GM21390 (cell line): ENCODE measurements around the gene HAND2.
A peak's percentile ranks its signal among the peaks of the same experiment; 100 is the strongest.

ENCODE experiments used
- ATAC-seq: cut with Tn5 transposase; IDR thresholded peaks from one replicate; pipeline ENCODE4 v1.9.1; 2021; ENCODE audit not compliant: unreplicated experiment

HAND2 gene

GRCh38 chr4:173503330-173504180 is 26.5 kb downstream of the HAND2 start:
- ATAC-seq, result no peak

- no peak for ATAC-seq
Observed at GRCh38 chr4:173502282-173502681, 27.7 kb downstream of the HAND2 start.

DNA sequence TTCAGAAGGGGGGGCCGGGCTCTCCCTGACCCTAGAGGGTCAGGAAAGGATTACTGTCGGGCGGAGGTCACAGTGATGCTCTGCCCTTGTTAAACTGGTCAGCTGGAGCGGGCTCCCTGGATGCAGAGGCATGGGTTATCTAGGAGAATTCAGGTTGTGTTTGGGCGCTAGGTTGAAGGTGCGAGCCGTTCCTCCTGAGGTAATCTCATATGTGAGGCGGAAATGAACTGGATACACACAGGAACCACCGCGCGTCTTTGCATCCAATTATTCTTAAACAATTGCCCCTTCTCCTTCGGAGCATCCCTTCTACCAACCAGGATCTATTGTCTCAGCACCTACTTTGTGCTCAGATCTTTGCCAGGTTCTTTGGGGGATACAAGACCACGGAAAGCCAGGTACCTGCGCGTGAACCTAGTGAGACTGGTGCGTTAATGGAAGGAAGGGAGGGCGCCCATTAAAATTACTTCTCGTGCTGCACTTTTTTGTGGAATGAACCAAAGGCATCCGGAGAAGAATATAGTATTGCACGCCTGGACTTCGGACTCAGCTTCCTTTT is 28.4 kb downstream of the HAND2 start:
- no peak for ATAC-seq

- no peak for ATAC-seq
Observed at GRCh38 chr4:173500841-173501591, 29.0 kb downstream of the HAND2 start.

DNA sequence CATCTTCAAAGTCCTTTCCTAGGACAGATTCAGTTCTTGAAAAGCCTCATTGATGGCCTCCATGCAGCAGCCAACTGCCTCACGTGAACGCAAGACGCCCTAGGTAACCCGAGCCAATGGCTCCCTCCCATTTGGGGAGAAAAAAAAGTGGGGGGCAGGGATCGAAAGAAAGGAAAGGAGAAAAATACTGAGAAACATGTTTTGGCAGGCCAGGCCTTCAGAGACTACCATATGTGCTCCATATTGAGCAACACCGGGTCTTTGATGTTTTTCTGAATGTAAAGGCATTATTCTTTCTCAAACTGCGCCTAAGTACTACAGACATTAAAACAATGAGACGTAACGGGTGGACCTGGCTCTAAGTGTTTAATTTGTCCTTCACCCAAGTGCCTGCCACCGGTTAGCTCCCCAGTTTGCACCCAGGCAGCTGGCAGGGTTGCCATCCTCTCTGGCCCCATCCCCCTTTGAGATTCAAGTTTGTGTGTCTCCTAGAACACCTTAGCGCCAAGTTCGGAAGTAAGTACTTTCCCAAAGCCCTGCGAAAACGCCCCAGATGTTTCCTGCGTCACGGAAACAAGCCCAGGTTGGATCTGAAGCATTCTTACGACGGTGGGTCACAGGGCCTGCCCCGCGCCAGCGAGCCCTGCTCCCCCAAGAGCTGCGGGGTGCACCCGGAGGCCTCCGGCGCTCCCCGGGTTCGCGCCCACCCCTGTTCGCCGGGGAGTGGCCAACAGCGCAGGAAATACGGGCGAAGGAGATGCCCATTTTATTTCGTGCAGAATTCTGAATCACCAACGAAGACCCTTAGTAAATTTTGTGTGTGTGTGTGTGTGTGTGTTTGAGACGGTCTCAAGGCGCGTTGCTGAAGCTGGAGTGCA is 30.1 kb downstream of the HAND2 start:
- no peak for ATAC-seq

GRCh38 chr4:173498771-173499170 is 31.3 kb downstream of the HAND2 start:
- ATAC-seq, result no peak

DNA sequence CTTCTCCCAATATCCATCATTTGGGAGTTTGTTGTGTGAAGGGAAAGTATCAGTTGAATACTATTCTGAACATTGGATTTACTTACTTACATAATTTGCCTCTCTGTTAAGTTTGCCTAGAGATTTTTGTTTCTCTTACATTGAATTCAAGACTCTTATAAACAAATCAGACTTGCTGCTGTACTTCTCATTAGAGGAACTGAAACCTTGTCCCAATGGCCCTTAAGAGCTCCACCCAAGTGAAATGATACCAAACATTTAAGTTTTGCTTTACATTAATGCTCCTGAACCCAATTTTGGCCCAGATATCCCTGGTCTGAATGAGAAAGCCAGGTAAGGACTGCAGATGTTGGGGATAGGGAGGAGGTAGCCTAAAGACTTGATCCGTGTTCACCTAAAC is 32.0 kb downstream of the HAND2 start:
- peak; percentile 38 for ATAC-seq

DNA sequence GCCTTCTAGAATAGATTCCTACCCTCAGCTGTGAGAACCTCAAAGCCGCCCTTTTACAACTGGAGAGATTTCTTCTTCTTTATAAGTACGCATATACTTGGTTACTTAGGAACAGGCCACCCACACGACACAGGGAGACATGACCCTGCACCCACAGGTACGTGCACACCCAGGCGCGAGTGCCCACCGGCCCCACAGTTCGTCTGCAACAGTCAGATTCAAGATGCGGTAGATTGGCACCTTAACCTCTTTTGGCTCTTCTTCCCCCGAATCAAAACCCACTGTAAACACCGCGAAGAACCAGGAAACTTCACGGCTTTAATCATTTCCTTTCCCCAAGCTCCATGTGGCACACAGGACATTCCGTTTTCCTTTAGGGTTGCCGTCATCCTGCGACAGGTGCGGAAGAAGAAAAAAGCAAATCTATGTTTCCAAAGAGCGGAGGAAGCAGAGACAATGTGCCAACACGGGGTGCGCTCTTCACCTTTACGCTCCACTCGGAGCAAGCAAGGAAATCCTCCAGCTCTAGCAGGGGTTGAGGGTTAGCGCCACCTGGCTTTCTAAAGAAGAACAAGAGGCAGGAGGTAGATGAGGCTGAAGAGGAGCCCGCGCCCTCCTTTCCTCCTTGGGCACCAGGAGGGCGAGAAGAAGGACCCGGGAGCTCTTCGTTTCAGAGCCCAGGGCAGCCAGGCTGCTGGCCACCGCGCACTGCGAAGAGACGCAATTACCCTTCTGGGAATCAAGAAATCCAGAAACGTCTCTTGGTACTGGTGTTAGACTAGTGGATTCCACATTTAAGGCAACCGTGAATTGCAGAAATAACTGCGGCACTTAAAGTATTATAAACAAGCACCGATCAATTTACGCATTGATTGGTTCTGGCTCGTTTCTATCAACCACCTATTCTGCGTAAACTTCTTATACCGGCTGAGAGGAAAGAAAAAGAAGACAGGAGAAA is 35.7 kb downstream of the HAND2 start:
- ATAC-seq, result peak; percentile 98

- no peak for ATAC-seq
Observed at GRCh38 chr4:173493041-173493440, 37.0 kb downstream of the HAND2 start.

DNA sequence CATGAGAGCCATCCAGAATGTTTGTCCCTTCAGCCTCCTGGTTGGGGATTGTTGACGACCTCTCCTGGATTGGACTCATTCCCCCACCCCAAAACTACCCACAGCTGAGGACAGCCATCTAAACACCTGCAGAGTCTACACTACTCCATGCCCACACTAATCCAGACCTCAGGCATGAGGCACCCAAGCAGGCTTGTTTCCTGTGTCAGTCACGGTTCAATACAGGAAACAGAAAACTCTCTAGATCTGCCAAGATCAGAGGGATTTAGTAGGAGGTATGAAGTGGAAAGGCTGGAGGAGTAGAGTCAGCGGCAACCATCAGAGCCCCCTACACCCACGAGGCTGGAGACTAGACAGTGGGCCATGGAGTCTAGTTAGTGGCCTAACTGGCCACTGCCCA is 37.7 kb downstream of the HAND2 start:
- ATAC-seq, result no peak

GRCh38 chr4:173490817-173491528 is 39.1 kb downstream of the HAND2 start:
- ATAC-seq, result no peak

- ATAC-seq, result no peak
Observed at GRCh38 chr4:173490256-173490655, 39.8 kb downstream of the HAND2 start.

DNA sequence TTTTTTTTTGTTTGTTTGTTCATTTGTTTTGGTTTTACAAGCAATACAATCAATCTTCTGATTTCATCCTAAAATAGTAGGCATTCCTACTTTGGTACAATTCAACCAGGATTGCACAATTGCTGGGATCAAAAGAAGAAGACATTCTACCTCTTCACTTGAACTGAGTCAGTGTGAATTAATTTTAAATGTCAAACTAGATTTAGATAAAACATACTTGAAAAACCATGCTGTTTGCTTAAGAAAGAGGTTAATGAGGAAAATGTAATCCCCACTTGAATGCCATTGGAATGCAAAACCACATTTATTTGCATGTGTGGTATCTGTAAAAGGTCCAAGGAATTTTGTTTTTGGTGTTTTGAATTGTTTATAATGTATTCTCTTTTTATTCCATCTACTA is 40.5 kb downstream of the HAND2 start:
- ATAC-seq, result no peak

DNA sequence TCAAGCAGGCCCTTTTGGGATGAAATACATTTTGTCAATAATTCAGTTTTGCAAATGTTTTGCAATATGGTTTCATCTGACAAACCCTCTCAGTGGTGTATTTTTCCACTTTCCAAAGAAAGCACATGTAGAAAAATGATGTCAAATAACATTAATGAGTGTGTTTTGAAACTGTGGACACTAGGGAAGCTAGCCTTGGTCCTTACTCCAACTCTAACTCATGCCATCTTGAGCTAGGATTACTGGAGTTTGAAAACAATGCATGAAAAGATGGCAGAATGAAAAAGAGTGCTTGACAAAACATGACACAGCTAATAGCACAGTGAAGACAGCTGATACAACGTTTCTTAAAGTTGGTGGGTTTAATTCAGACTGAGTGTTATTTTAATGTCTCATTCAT is 41.4 kb downstream of the HAND2 start:
- ATAC-seq, result no peak

DNA sequence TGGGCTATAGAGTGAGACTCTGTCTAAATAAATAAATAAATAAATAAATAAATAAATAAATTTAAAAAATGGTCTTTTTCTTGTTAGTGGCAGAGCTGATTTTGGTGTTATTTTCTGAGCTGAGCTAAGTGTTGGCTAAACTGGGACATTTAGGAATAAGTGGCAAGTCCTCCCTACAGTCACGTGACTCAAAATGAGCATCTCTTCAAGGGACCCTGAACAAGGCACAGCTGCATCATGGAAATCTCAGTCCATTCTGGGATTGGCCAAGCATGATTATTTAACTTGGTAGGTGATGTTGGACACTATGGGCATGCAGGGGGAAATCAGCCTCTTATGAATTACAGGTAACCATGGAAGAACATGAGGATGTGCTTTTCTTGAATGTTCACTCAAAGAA is 42.0 kb downstream of the HAND2 start:
- no peak for ATAC-seq

- ATAC-seq, result no peak
Observed at GRCh38 chr4:173486714-173487392, 43.2 kb downstream of the HAND2 start.

DNA sequence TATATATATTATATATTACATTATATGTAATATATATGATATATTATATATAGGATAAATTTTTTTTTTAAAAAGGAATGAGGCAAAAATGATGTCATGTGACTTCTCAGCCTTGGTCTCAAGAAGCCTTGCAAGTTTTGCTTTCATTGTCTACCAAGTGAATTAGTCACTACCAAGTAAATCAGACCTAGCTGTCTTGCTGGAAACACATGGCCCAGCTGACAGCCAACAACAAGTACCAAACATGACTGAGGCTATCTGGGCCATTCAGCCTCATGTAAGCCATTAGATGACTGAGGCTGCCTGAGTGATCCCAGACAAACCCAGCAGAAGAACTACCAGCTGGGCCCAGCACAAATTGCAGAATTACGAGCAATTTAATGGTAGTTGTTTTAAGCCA is 44.9 kb downstream of the HAND2 start:
- ATAC-seq, result no peak

DNA sequence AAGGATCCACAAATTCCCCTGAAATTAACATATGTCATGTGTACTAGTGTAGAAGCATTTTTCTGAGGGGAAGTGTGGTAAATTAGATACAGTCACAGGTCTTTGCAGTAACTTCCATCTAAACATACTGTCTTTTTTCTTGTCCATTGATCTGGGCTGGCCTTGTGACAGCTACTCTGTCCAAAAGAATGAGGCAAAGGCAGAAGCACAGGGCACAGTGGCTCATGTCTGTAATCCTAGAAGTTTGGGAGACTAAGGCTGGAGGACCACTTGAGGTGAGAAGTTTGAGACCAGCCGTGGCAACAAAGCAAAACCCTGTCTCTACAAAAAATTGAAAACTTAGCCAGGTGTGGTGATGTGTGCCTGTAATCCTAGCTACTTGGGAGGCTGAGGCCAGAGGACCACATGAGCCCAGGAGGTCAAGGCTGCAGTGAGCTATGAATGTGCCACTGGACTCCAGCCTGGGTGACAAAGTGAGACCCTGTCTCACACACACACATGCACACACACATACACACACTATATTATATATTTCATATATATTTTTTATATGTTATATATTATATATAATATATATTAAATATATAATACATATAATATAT is 47.6 kb downstream of the HAND2 start:
- ATAC-seq, result no peak
